ENCODE data around the gene RIMBP3C. TPM values are rescaled to one million over a fixed set of nuclear protein-coding genes. Genes with fewer than 3 reads are reported as not detected.
"Not testable (repeated sequence)": the region's sequence is repeated elsewhere in the genome, so short reads cannot be mapped to it uniquely, and the experiment has no call there.

Gene RIMBP3C
- total RNA-seq, 1 donor from 2014 or later, result 0.26 TPM

- H3K4me1 Mint-ChIP-seq; H3K36me3 Mint-ChIP-seq (ENCODE audit: low read depth); H3K27ac Mint-ChIP-seq; intact Hi-C loops (cut with micrococcal nuclease); H3K4me3 Mint-ChIP-seq; DNase-seq; H3K9me3 Mint-ChIP-seq; H3K27me3 Mint-ChIP-seq: not testable (repeated sequence)
Observed at GRCh38 chr22:21516970-21517764, 34.1 kb downstream of the RIMBP3C start.

GRCh38 chr22:21516522-21516921, 34.7 kb downstream of the RIMBP3C start:
- H3K4me1 Mint-ChIP-seq, result not testable (repeated sequence)

GRCh38 chr22:21515234-21515633, 36.0 kb downstream of the RIMBP3C start:
- H3K4me1 Mint-ChIP-seq; H3K27me3 Mint-ChIP-seq; H3K4me3 Mint-ChIP-seq; H3K36me3 Mint-ChIP-seq (ENCODE audit: low read depth); H3K27ac Mint-ChIP-seq; DNase-seq; H3K9me3 Mint-ChIP-seq; intact Hi-C loops (cut with micrococcal nuclease): not testable (repeated sequence)

More at GRCh38 chr22:21516522-21516921, 34.7 kb downstream of the RIMBP3C start:
- H3K27me3 Mint-ChIP-seq; H3K27ac Mint-ChIP-seq; H3K9me3 Mint-ChIP-seq; intact Hi-C loops (cut with micrococcal nuclease); H3K4me3 Mint-ChIP-seq; H3K36me3 Mint-ChIP-seq (ENCODE audit: low read depth); DNase-seq: not testable (repeated sequence)

GRCh38 chr22:21514117-21514516, 37.1 kb downstream of the RIMBP3C start:
- H3K4me3 Mint-ChIP-seq; H3K27me3 Mint-ChIP-seq; H3K4me1 Mint-ChIP-seq; H3K36me3 Mint-ChIP-seq (ENCODE audit: low read depth); H3K9me3 Mint-ChIP-seq; intact Hi-C loops (cut with micrococcal nuclease); DNase-seq; H3K27ac Mint-ChIP-seq: not testable (repeated sequence)

GRCh38 chr22:21512022-21512421, 39.2 kb downstream of the RIMBP3C start:
- H3K27ac Mint-ChIP-seq; H3K36me3 Mint-ChIP-seq (ENCODE audit: low read depth); H3K27me3 Mint-ChIP-seq; intact Hi-C loops (cut with micrococcal nuclease); DNase-seq; H3K4me3 Mint-ChIP-seq; H3K9me3 Mint-ChIP-seq; H3K4me1 Mint-ChIP-seq: not testable (repeated sequence)

- intact Hi-C loops (cut with micrococcal nuclease); H3K4me1 Mint-ChIP-seq; H3K9me3 Mint-ChIP-seq; H3K36me3 Mint-ChIP-seq (ENCODE audit: low read depth); H3K27ac Mint-ChIP-seq; H3K27me3 Mint-ChIP-seq; DNase-seq; H3K4me3 Mint-ChIP-seq: not testable (repeated sequence)
Observed at GRCh38 chr22:21510397-21510796, 40.9 kb downstream of the RIMBP3C start.

- DNase-seq; H3K36me3 Mint-ChIP-seq (ENCODE audit: low read depth); H3K4me1 Mint-ChIP-seq; H3K9me3 Mint-ChIP-seq; H3K27me3 Mint-ChIP-seq; H3K4me3 Mint-ChIP-seq; H3K27ac Mint-ChIP-seq; intact Hi-C loops (cut with micrococcal nuclease): not testable (repeated sequence)
Observed at GRCh38 chr22:21499623-21500506, 51.4 kb downstream of the RIMBP3C start.

GRCh38 chr22:21498489-21498888, 52.8 kb downstream of the RIMBP3C start:
- intact Hi-C loops (cut with micrococcal nuclease); H3K36me3 Mint-ChIP-seq (ENCODE audit: low read depth); H3K4me3 Mint-ChIP-seq: not testable (repeated sequence)

GRCh38 chr22:21497984-21498383, 53.3 kb downstream of the RIMBP3C start:
- H3K36me3 Mint-ChIP-seq (ENCODE audit: low read depth); H3K4me1 Mint-ChIP-seq; H3K4me3 Mint-ChIP-seq; intact Hi-C loops (cut with micrococcal nuclease); DNase-seq; H3K9me3 Mint-ChIP-seq; H3K27ac Mint-ChIP-seq; H3K27me3 Mint-ChIP-seq: not testable (repeated sequence)

More at GRCh38 chr22:21498489-21498888, 52.8 kb downstream of the RIMBP3C start:
- H3K27me3 Mint-ChIP-seq, DNase-seq, H3K27ac Mint-ChIP-seq, H3K4me1 Mint-ChIP-seq, H3K9me3 Mint-ChIP-seq: not testable (repeated sequence)

Other genes with a start within 250 kb of the RIMBP3C start
- 0.26 TPM in 1 of 2 replicates, not detected in the other for gene RIMBP3B, start 167.7 kb downstream of the RIMBP3C start, total RNA-seq
- 5.9 and 6.4 TPM in 2 replicates for gene HIC2, start 134.1 kb downstream of the RIMBP3C start, total RNA-seq
- gene TMEM191C, start 84.1 kb downstream of the RIMBP3C start, total RNA-seq, result 0.50 and 0.54 TPM in 2 replicates
- 62.1 and 63.3 TPM in 2 replicates for gene UBE2L3, start 16.3 kb upstream of the RIMBP3C start, total RNA-seq
- gene YDJC, start 78.6 kb upstream of the RIMBP3C start, total RNA-seq, result 54.2 and 56.1 TPM in 2 replicates
- 0.40 and 0.51 TPM in 2 replicates for gene CCDC116, start 81.3 kb upstream of the RIMBP3C start, total RNA-seq
- gene SDF2L1, start 90.8 kb upstream of the RIMBP3C start, total RNA-seq, result 94.3 and 103 TPM in 2 replicates
- 53.1 and 55.9 TPM in 2 replicates for gene PPIL2, start 114.6 kb upstream of the RIMBP3C start, total RNA-seq
- gene YPEL1, start 184.3 kb upstream of the RIMBP3C start, total RNA-seq, result 0.61 and 1.3 TPM in 2 replicates